ENCODE data around the gene KCNAB1. TPM values are rescaled to one million over a fixed set of nuclear protein-coding genes. Genes with fewer than 3 reads are reported as not detected.

Gene KCNAB1
- total and polyA plus RNA-seq, 2 of the 8 experiments (the other 6 are each of a cell fraction or from before 2014, with no cell fraction given): 0.51 to 2.3 TPM

- H2AFZ ChIP-seq (ENCODE audit: low read length): no peak overlapping the region
- H2BK120ac ChIP-seq (replicated peaks; ENCODE audit: low read depth, low read length): no peak overlapping the region
- DNase-seq (ENCODE audit: low read depth in 1 of 2, low spot score in 2 of 2) (no peak), FAIRE-seq (no peak)
- 88% methylated on average over 4 of the region's 4 CpGs; no CpG with 5 or more reads in 1 of the 2 experiments for WGBS, 2 experiments (ENCODE audit: extremely low coverage in 1 of 2, insufficient coverage in 1 of 2, insufficient read length in 1 of 2, insufficient replicate concordance in 2 of 2, low coverage in 1 of 2, low lambda C conversion rate in 2 of 2, missing lambda C conversion rate in 1 of 2)
- H3K27me3 ChIP-seq (replicated peaks in 1 of 4; ENCODE audit: control insufficient read depth in 3 of 4, extremely low read depth in 1 of 4, insufficient read depth in 3 of 4, low read length in 3 of 4): no peaks in the 10 kb centered on the region
- H2BK5ac ChIP-seq (ENCODE audit: low read depth, low read length): no peak overlapping the region
- H3K23me2 ChIP-seq (ENCODE audit: low read depth, low read length): no peaks in the 10 kb centered on the region
- no peak overlapping the region for H3K27ac ChIP-seq (ENCODE audit: low read depth, low read length)
- H2BK12ac ChIP-seq (ENCODE audit: low read depth, low read length): no peak overlapping the region
- no peak overlapping the region for H2AK5ac ChIP-seq (ENCODE audit: low read depth, low read length)
- POLR2A ChIA-PET (ENCODE audit: partially characterized antibody): interaction anchor here (0.7 kb wide), 1 partner anchor 534 kb away, joined by 3 read pairs; no protein-coding TSS in a partner anchor
- no peak overlapping the region for H4K91ac ChIP-seq (replicated peaks; ENCODE audit: insufficient read length, low read length)
- H3K56ac ChIP-seq (replicated peaks; ENCODE audit: insufficient read length, low read depth, low read length): no peak overlapping the region
- no peak overlapping the region for H3K23ac ChIP-seq (ENCODE audit: insufficient read length)
- no peaks in the 10 kb centered on the region for H3K79me2 ChIP-seq (ENCODE audit: control insufficient read depth in 1 of 2, insufficient read depth in 2 of 2, low read length in 2 of 2)
- H3K36me3 ChIP-seq (ENCODE audit: control insufficient read depth in 2 of 4, insufficient read depth in 4 of 4, low read length in 3 of 4): no peaks in the 10 kb centered on the region
- H4K20me1 ChIP-seq (replicated peaks in 1 of 2; ENCODE audit: control insufficient read depth in 1 of 2, insufficient read depth in 2 of 2, low read length in 2 of 2): no peaks in the 10 kb centered on the region
- no peak overlapping the region for H4K8ac ChIP-seq (ENCODE audit: extremely low read depth, insufficient read depth, low read length)
- H3K9ac ChIP-seq (replicated peaks in 1 of 4; ENCODE audit: extremely low read depth in 1 of 4, low read depth in 3 of 4, low read length in 3 of 4): no peak overlapping the region
- no peaks in the 10 kb centered on the region for H3K4me1 ChIP-seq (replicated peaks in 1 of 4; ENCODE audit: control insufficient read depth in 3 of 4, insufficient read depth in 4 of 4, low read length in 3 of 4)
- no peak overlapping the region for H2BK15ac ChIP-seq (ENCODE audit: low read length)
- H3K14ac ChIP-seq (ENCODE audit: insufficient read length): no peak overlapping the region
- H2BK20ac ChIP-seq (ENCODE audit: low read length): no peak overlapping the region
- no peaks in the 10 kb centered on the region for H3K9me3 ChIP-seq (ENCODE audit: insufficient read depth in 2 of 2, low read depth in 1 of 2, low read length in 1 of 2)
- H3K4me3 ChIP-seq (ENCODE audit: extremely low read depth in 1 of 4, insufficient read depth in 2 of 4, low read depth in 3 of 4, low read length in 4 of 4): no peak overlapping the region
- no peak overlapping the region for H3K4me2 ChIP-seq (ENCODE audit: insufficient read depth in 1 of 2, low read depth in 2 of 2, low read length in 2 of 2)
- no peak overlapping the region for H4K5ac ChIP-seq (ENCODE audit: insufficient read length, low read depth, low read length)
- H3K79me1 ChIP-seq (ENCODE audit: low read depth, low read length): no peaks in the 10 kb centered on the region
- CTCF ChIA-PET (ENCODE audit: partially characterized antibody): interaction anchor here (0.6 kb wide), 2 partner anchors 22 to 476 kb away, joined by 3 read pairs; no protein-coding TSS in a partner anchor
- no peak overlapping the region for H3K18ac ChIP-seq (ENCODE audit: extremely low read depth, low read length)
- no peak overlapping the region for H3K4ac ChIP-seq (replicated peaks; ENCODE audit: insufficient read length, low read depth, low read length)
- TF ChIP-seq TBP (IDR thresholded peaks at IDR 0.05; ENCODE audit: low read depth, low read length) (no peak), SP1 (IDR thresholded peaks at IDR 0.05; ENCODE audit: low read depth, low read length) (no peak), NRF1 (IDR thresholded peaks at IDR 0.05; ENCODE audit: low read depth, low read length) (no peak), SP2 (IDR thresholded peaks at IDR 0.05; ENCODE audit: low read length) (no peak), ATF3 (IDR thresholded peaks at IDR 0.05; ENCODE audit: insufficient read depth, low read depth, low read length) (no peak), USF2 (IDR thresholded peaks at IDR 0.05; ENCODE audit: low read length) (no peak), E2F6 (IDR thresholded peaks at IDR 0.05) (no peak), GABPA (IDR thresholded peaks at IDR 0.05; ENCODE audit: borderline replicate concordance, insufficient read depth, low read length) (no peak), RAD21 (IDR thresholded peaks at IDR 0.05 in 1 of 2, conservative IDR thresholded peaks at IDR 0.05 in 1 of 2; ENCODE audit: low read depth in 2 of 2, low read length in 2 of 2) (no peak), KDM5A (IDR thresholded peaks at IDR 0.05; ENCODE audit: low read length) (no peak), POLR2AphosphoS5 (IDR thresholded peaks at IDR 0.05; ENCODE audit: low read depth, low read length) (no peak), SP4 (IDR thresholded peaks at IDR 0.05; ENCODE audit: low read length) (no peak), SIX5 (IDR thresholded peaks at IDR 0.05; ENCODE audit: low read depth, low read length) (no peak)
Measured at GRCh38 chr3:156581033-156581432, 460.7 kb downstream of the KCNAB1 start.

Measured in H1 (cell line).